ENCODE data around the gene SOS1. TPM values are rescaled to one million over a fixed set of nuclear protein-coding genes. Genes with fewer than 3 reads are reported as not detected.

Gene SOS1
- total and polyA plus RNA-seq, 2 donors (not counting 3 experiments of a cell fraction or from before 2014, with no cell fraction given), result 22.2 to 32.5 TPM

DNA sequence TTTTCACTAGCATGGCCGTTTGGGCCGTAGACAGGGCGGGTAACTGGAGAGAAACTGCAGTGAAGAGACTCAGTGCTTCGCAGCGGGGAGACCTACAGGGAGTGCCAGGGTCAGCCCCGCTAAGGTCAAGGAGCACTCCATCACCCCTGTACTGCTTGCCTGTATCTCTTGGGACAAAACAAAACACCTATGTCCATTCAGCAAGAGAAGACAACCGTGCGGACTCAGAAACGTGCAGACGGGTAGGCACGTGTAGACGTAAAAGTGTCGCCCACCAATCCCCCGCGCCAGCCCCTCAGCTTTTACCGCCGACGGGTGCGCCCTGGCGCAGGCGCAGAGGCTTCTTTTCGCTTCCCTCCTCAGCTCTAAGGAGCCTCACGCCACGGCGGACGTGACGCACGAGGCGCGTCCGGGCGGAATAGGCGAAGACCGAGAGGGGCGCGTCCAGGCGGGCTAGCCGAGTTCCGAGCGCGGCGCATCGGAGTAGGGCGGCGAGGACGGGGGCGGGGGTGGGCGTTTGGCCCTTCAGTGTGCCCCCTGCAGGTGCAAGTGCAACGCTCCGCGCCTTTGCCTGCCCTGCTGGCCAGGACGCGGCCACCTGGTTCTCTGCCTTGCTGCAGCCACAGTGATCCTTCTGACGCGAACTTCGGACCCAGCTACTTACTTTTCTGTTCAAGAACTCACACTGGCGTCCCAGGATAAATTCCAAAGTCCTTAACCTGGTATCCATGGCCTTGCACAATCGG is 3.3 kb upstream of the SOS1 start:
- H3K27ac ChIP-seq (ENCODE audit: insufficient read depth, low read depth, low read length), result peak overlapping the region; percentile 45
- POLR2A ChIA-PET, result interaction anchor here (1.0 to 1.1 kb wide), 2 partner anchors 176 to 373 kb away, joined by 5 read pairs; partner anchors contain the start of gene SRSF7
- H2AFZ ChIP-seq (ENCODE audit: low read depth, low read length), result peak overlapping the region; percentile 96
- H3K9me3 ChIP-seq (replicated peaks; ENCODE audit: control insufficient read depth, insufficient read depth, low read length), result no peaks in the 10 kb centered on the region
- peak overlapping the region; percentile 73 for H3K9ac ChIP-seq (replicated peaks; ENCODE audit: extremely low read depth, insufficient read depth, low read length)
- DNase-seq (ENCODE audit: low read depth, low spot score), result peak; percentile 97
- TF ChIP-seq MYC (IDR thresholded peaks at IDR 0.05; ENCODE audit: low read depth, low read length), result no peak
- no peak for TF ChIP-seq EZH2 (IDR thresholded peaks at IDR 0.05; ENCODE audit: borderline replicate concordance, low read depth, low read length, severe bottlenecking)
- TF ChIP-seq POLR2AphosphoS5 (IDR thresholded peaks at IDR 0.05; ENCODE audit: insufficient read depth, low read depth, low read length), result peak; percentile 97
- TF ChIP-seq, protein P1, sequence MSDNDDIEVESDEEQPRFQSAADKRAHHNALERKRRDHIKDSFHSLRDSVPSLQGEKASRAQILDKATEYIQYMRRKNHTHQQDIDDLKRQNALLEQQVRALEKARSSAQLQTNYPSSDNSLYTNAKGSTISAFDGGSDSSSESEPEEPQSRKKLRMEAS (IDR thresholded peaks at IDR 0.05; ENCODE audit: insufficient read depth, insufficient read length), result peak; percentile 25
- no peak for TF ChIP-seq FOS (IDR thresholded peaks at IDR 0.05; ENCODE audit: borderline replicate concordance, insufficient read depth, low read length)
- no peak for TF ChIP-seq GATA2 (IDR thresholded peaks at IDR 0.05; ENCODE audit: insufficient read depth, insufficient read length, low read depth, low read length)
- peak; percentile 96 for TF ChIP-seq POLR2A (IDR thresholded peaks at IDR 0.05; ENCODE audit: low read depth, low read length)
- TF ChIP-seq, protein P2, sequence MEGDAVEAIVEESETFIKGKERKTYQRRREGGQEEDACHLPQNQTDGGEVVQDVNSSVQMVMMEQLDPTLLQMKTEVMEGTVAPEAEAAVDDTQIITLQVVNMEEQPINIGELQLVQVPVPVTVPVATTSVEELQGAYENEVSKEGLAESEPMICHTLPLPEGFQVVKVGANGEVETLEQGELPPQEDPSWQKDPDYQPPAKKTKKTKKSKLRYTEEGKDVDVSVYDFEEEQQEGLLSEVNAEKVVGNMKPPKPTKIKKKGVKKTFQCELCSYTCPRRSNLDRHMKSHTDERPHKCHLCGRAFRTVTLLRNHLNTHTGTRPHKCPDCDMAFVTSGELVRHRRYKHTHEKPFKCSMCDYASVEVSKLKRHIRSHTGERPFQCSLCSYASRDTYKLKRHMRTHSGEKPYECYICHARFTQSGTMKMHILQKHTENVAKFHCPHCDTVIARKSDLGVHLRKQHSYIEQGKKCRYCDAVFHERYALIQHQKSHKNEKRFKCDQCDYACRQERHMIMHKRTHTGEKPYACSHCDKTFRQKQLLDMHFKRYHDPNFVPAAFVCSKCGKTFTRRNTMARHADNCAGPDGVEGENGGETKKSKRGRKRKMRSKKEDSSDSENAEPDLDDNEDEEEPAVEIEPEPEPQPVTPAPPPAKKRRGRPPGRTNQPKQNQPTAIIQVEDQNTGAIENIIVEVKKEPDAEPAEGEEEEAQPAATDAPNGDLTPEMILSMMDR (IDR thresholded peaks at IDR 0.05; ENCODE audit: extremely low read depth in 1 of 2, insufficient read depth in 1 of 2, low read depth in 1 of 2, low read length in 2 of 2), result peak; percentile 28 to 86
- no peaks in the 10 kb centered on the region for H3K9me1 ChIP-seq (replicated peaks; ENCODE audit: control insufficient read depth, extremely low read depth, insufficient read depth, low read length)
- CTCF ChIA-PET, result interaction anchor here (0.9 to 1.9 kb wide), 14 partner anchors 10 to 573 kb away, joined by 3 to 22 read pairs (median 4); no protein-coding TSS in a partner anchor
- H3K36me3 ChIP-seq (ENCODE audit: control insufficient read depth in 2 of 2, extremely low read depth in 1 of 2, insufficient read depth in 2 of 2, low read length in 2 of 2), result no peaks in the 10 kb centered on the region
- dilution Hi-C loops (cut with MboI; ENCODE audit: extremely low pct_ligation_motif_present, low sequenced_read_pairs) (no loop called here), intact Hi-C loops (cut with micrococcal nuclease) (loop anchor here (1.0 to 5.0 kb wide), 4 partner anchors 104 to 747 kb away; partner anchors contain the start of genes ATL2 and MAP4K3)
- H3K4me2 ChIP-seq (ENCODE audit: insufficient read depth, low read length), result peak overlapping the region; percentile 82
- FAIRE-seq, result peak; percentile 93
- no TSS peak for BruUV-seq (replicated peaks)
- H3K4me3 ChIP-seq (replicated peaks in 1 of 3; ENCODE audit: insufficient read depth in 1 of 3, low read depth in 1 of 3, low read length in 3 of 3), result peak overlapping the region; percentile 53 to 96 (median 89)
- H3K79me2 ChIP-seq (ENCODE audit: control insufficient read depth, insufficient read depth, low read length), result peaks cover 10% of the 10 kb centered on the region
- H3K4me1 ChIP-seq (ENCODE audit: control insufficient read depth, extremely low read depth, insufficient read depth, low read length), result peaks cover 18% of the 10 kb centered on the region
- H3K27me3 ChIP-seq (ENCODE audit: control insufficient read depth in 2 of 2, insufficient read depth in 2 of 2, low read length in 2 of 2), result no peaks in the 10 kb centered on the region
- H4K20me1 ChIP-seq (replicated peaks; ENCODE audit: control insufficient read depth, extremely low read depth, insufficient read depth, low read length), result no peaks in the 10 kb centered on the region
